Fibroblast of lung (primary cell): ENCODE results near the gene CDKN2B-AS1.

Source experiments
- CTCF ChIP-seq, 2 donors: IDR thresholded peaks in 1 of 2; conservative IDR thresholded peaks in 1 of 2; 1 replicate in 1 of 2; 2 replicates in 1 of 2; pipeline ENCODE4 v1.5.1; 2011 to 2012; ENCODE audit warnings: low read length in 2 of 2, control low read depth in 1 of 2, inconsistent platforms in 1 of 2, low read depth in 1 of 2, mild to moderate bottlenecking in 1 of 2
- EZH2 ChIP-seq: IDR thresholded peaks from 2 replicates; pipeline ENCODE4 v1.5.1; 2012; ENCODE audit warnings: low read length, control low read depth, mild to moderate bottlenecking; ENCODE audit errors: missing control alignments

DNA sequence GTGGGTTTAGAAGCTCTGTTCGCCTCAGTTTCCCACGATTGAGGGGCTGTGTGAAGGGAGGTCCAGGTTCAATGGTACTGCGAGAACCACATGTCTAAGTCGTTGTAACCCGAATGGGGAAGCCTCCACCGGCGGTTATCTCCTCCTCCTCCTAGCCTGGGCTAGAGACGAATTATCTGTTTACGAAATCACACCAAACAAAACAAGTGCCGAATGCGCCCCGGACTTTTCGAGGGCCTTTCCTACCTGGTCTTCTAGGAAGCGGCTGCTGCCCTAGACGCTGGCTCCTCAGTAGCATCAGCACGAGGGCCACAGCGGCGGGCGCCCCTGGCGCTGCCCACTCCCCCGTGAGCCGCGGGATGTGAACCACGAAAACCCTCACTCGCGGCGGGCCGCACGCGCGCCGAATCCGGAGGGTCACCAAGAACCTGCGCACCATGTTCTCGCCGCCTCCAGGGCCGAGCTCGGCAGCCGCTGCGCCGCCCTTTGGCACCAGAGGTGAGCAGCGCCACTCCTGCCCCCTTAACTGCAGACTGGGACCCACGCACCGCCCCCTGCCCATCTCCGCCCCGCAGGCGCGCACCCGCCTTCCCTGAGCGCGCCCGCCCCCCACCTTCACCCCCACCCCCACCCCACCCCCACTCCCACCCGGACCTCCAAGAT lies 567 bp upstream of the CDKN2B-AS1 start, which contains the start of gene CDKN2A:
- no peak for TF ChIP-seq EZH2
- no peak for TF ChIP-seq CTCF (conservative IDR thresholded peaks at IDR 0.05 in 1 of 2, IDR thresholded peaks at IDR 0.05 in 1 of 2; ENCODE audit: low read depth in 1 of 2, low read length in 2 of 2)
